GM13977 (cell line): ENCODE results near the gene F12.

Experiments
- DNase-seq: peaks from one replicate; pipeline ENCODE4 v3.0.0; 2012; ENCODE audit warnings: low spot score
- CTCF ChIP-seq: IDR thresholded peaks from 2 replicates; pipeline ENCODE4 v1.5.1; 2012; ENCODE audit warnings: mild to moderate bottlenecking, control low read depth; ENCODE audit not compliant: insufficient read depth; ENCODE audit errors: extremely low read depth, missing control alignments
- in situ Hi-C: fragments of 300-500 bp; cut with MboI; formaldehyde crosslinking; loops from one replicate; pipeline ENCODE4 v1.12.0; 2022; ENCODE audit warnings: low sequenced_read_pairs, low pct_unique_long_range_greater_than_20kb, mixed read lengths, inconsistent platforms; ENCODE audit not compliant: unreplicated experiment

F12 gene

GRCh38 chr5:177387405-177387804 is 22.0 kb downstream of the F12 start:
- in situ Hi-C loops: no loop called here
- DNase-seq: no peak
- TF ChIP-seq CTCF: no peak

- no peak for TF ChIP-seq CTCF
- DNase-seq: no peak
- in situ Hi-C loops: no loop called here
These were observed 22.8 kb downstream of the F12 start for GRCh38 chr5:177386542-177386941.

- in situ Hi-C loops: no loop called here
- DNase-seq: no peak
- TF ChIP-seq CTCF: no peak
These were observed 23.6 kb downstream of the F12 start for GRCh38 chr5:177385720-177386119.

DNA sequence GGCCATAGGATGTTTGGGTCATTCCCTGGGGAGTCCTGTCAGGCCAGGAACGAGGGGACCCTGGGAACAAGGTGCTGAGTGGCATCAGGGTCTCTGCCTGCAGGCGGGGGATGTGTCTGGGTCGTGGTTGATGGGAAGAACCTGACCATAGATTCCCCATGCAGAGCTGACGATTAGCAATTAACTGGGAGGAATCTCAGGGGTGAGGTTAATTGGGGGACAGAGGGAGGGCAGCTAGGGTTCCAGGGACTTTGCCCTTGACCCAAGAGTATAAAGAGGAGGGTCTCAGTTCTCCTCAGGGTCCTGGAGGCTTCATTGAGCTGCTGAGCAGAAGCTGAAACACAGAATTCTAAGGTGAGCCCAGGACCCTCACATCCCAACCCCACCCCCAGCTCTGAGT is 25.2 kb downstream of the F12 start, which contains the start of gene SLC34A1:
Gene SLC34A1, plus strand, starts transcription at position 301 of the 400 bp plus-strand sequence. CDS start 1,308 bp downstream, outside the sequence.
- no peak for DNase-seq
- in situ Hi-C loops: no loop called here
- no peak for TF ChIP-seq CTCF

GRCh38 chr5:177383181-177383580 is 26.2 kb downstream of the F12 start:
- in situ Hi-C loops: no loop called here
- DNase-seq: no peak
- TF ChIP-seq CTCF: no peak

DNA sequence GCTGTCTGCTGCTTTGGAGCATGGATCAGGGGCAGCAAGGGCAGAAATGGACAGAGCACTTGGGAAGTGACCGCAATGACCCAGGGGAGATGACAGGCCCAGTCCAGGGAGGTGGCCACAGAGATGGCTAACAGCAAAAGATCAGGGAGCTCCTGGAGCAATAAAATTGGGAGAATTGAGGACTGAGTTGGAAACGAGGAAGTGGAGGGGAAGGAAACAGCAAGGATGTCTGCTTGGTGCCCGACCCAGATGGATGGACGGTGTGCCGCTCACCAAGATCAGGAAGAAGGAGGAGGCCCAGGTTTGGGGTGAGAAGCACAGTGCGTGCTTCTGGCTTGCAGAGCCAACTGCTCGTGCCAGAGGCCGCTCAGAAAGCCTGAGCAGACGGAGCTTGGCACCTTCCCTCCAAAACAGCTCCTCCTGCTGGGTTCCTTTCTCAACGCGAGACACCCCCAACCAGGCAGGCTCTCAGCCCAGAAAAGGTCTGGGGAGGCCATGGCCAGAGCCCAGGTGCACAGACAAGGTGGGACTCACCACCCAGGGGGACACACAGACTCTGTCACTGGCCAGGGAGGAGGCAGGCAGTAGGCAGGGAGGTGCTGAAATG is 26.8 kb downstream of the F12 start:
- peak; percentile 14 for TF ChIP-seq CTCF
- in situ Hi-C loops: no loop called here
- no peak for DNase-seq

DNA sequence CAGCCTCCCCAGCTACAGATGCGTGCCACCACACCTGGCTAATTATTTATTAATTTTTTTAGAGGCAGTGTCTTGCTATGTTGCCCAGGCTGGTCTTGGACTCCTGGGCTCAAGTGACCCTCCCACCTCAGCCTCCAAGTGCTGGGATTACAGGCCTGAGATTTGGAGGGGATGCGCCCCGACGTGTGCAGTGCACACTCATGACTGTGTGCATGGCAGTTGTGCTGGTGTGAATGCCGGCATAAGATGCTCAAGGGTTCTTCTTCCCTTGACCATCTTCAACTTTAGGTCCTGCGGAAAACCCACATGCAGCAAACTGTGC is 28.6 kb downstream of the F12 start:
- no peak for TF ChIP-seq CTCF
- DNase-seq: no peak
- in situ Hi-C loops: no loop called here
